Measurements from ENCODE around the gene RRAD.

- TF ChIP-seq EZH2 (IDR thresholded peaks at IDR 0.05; ENCODE audit: insufficient read depth, poor library complexity, severe bottlenecking) = no peak
- no peak for TF ChIP-seq EZH2phosphoT487 (IDR thresholded peaks at IDR 0.05; ENCODE audit: insufficient read depth, low read depth)
These were observed 18.7 kb upstream of the RRAD start for GRCh38 chr16:66944054-66944441.
